Thymus (tissue), 11 donors: Measurements from ENCODE around the gene PPFIA1. TPM values are rescaled to one million over a fixed set of nuclear protein-coding genes. Genes with fewer than 3 reads are reported as not detected.

Experiments used
- DNase-seq, 9 donors: peaks; one replicate each; pipeline ENCODE4 v3.0.0-alpha.2; 2013; ENCODE audit warnings: low spot score in 9 of 9, low read depth in 6 of 9, missing footprints in 1 of 9
- H3K27ac ChIP-seq, 2 donors: one replicate each; pipeline ENCODE4 v1.5.1; 2013; ENCODE audit warnings: control low read depth in 1 of 2, low read depth in 1 of 2, low read length in 1 of 2, mild to moderate bottlenecking in 1 of 2, moderate library complexity in 1 of 2
- H3K27me3 ChIP-seq, 2 donors: one replicate each; pipeline ENCODE4 v1.5.1; 2013; ENCODE audit warnings: low read length in 1 of 2; ENCODE audit not compliant: control insufficient read depth in 2 of 2, insufficient read depth in 1 of 2
- H3K36me3 ChIP-seq, 2 donors: one replicate each; pipeline ENCODE4 v1.5.1; 2013; ENCODE audit warnings: low read length in 1 of 2, mild to moderate bottlenecking in 1 of 2, moderate library complexity in 1 of 2; ENCODE audit not compliant: control insufficient read depth in 2 of 2, insufficient read depth in 2 of 2
- H3K4me1 ChIP-seq, 2 donors: one replicate each; pipeline ENCODE4 v1.5.1; 2013; ENCODE audit warnings: low read length in 2 of 2; ENCODE audit not compliant: control insufficient read depth in 2 of 2, insufficient read depth in 2 of 2
- H3K4me3 ChIP-seq, 2 donors: one replicate each; pipeline ENCODE4 v1.5.1; 2013; ENCODE audit warnings: low read length in 2 of 2, control low read depth in 1 of 2, mild to moderate bottlenecking in 1 of 2
- H3K9me3 ChIP-seq, 2 donors: one replicate each; pipeline ENCODE4 v1.5.1; 2013; ENCODE audit warnings: low read length in 1 of 2, mild to moderate bottlenecking in 1 of 2; ENCODE audit not compliant: control insufficient read depth in 2 of 2, insufficient read depth in 1 of 2
- WGBS: extraction: QIAGEN DNeasy Blood & Tissue Kit; methylation state at CpG from one replicate; pipeline ENCODE4 v1.1.7; 2013; 5-methylcytosine and 5-hydroxymethylcytosine counted together
- polyA plus RNA-seq: library from polyadenylated mRNA; stranded (reverse); fragments of 200-250 nt; gene quantifications from one replicate; pipeline ENCODE4 v1.2.3, GENCODE V29; 2013
- total RNA-seq: library from RNA; stranded (reverse); fragments of 120-200 nt; gene quantifications from one replicate; pipeline ENCODE4 v1.2.4, GENCODE V29; 2013
- donor health status: healthy.

PPFIA1 gene
- total and polyA plus RNA-seq, 2 donors, result 22.0 to 23.3 TPM

DNA sequence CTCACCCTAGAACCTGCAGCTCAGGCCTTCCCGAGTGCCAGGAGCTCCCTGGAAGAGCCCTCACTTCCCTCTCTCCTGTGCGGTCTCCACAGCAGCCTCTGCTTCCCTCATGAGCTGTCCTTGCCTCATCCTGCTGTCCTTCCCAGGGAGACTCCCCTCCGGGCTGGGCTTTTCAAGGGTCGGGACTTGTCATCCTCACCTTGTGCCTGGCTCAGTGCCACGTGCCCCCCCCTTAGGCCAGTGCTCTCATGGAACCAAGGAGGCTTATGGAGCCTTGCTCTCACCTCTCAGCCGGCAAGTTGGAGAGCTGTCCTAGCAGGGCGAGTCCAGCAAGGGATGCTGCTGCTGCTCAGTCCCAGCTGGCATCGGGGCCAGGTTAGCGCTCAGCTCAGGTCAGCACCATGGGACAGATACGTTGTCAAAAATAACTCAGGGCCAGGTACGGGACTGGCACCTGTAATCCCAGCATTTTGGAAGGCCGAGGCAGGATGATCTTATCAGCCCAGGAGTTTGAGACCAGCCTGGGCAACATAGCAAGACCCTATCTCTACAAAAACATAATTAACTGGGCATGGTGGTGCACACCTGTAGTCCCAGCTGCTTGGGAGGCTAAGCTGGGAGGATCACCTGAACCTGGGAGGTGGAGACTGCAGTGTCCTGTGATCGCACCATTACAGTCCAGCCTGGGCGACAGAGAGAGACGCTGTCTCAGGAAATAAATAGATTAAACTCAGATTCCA is 141.4 kb downstream of the PPFIA1 start:
- peaks cover 0 to 3% of the 10 kb centered on the region in 2 donors for H3K27me3 ChIP-seq
- 92% methylated on average over 15 of the region's 15 CpGs for WGBS
- peaks cover 21 to 28% of the 10 kb centered on the region in 2 donors for H3K36me3 ChIP-seq
- H3K4me3 ChIP-seq, result no peak overlapping the region
- no peak overlapping the region for H3K27ac ChIP-seq
- no peak for DNase-seq
- H3K9me3 ChIP-seq, result peaks cover 0 to 1% of the 10 kb centered on the region in 2 donors
- peaks cover 0 to 6% of the 10 kb centered on the region in 2 donors for H3K4me1 ChIP-seq

DNA sequence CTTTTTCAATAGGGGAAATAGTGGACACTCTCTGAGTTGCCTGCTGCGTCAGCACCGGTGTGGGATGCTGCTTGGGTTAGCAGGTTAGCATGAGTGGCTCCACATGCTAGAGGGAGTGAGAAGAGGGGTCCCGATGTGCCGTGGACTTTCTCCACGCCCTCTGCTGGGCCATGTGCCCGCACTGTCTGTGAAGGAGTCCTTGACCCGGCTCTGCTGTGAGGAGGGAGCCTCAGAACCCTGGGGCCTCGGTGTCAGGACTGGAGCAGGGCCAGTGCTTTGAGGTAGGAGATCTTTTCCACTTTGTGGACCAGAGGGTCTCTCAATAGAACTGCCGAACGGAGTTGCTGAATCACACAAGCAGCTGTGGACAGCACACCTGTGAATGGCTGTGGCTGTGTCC is 142.7 kb downstream of the PPFIA1 start:
- Histone ChIP-seq H3K36me3 (peaks cover 21 to 23% of the 10 kb centered on the region in 2 donors), H3K4me3 (no peak overlapping the region), H3K27ac (no peak overlapping the region), H3K4me1 (peaks cover 0 to 6% of the 10 kb centered on the region in 2 donors), H3K27me3 (no peaks in the 10 kb centered on the region), H3K9me3 (peaks cover 0 to 1% of the 10 kb centered on the region in 2 donors)
- 97% methylated on average over 10 of the region's 10 CpGs for WGBS
- no peak for DNase-seq

DNA sequence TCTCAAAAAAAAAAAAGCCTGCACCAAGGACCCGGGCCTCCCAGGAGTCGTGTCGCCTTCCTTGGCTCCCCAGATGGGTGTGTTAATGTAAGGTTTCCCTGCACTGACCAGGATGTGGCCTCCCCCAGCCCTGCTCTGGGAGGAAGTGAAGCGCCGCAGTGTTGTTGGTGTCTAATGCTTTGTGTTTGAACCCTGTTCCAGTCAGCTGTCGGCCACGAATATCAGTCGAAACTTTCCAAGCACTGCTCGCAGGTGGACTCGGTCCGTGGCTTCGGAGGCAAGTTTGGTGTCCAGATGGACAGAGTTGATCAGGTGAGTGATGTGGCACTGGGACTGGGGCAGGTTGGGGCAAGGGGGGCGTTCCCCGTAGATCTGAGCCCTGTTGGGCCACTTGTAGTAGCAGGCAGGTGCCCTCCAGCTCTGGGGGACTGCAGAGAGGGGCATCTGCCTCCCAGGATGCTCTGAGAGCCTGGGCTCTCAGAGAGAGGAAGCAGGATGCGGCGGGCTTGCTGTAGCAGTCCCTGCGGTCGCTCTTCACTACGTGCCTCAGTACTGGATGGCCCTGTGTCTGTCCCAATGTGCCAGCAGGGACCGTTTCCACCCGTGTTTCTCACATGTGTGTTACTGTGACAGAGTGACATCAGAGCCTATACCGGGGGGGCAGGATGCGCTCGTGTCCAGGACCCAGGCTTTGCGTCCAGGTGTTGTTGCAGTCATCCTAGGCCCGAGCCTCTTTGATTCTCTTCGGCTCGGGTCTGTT is 144.0 kb downstream of the PPFIA1 start:
- peaks cover 0 to 6% of the 10 kb centered on the region in 2 donors for H3K4me1 ChIP-seq
- no peak for DNase-seq
- H3K9me3 ChIP-seq, result peaks cover 0 to 1% of the 10 kb centered on the region in 2 donors
- no peak overlapping the region for H3K4me3 ChIP-seq
- H3K36me3 ChIP-seq, result peaks cover 13 to 16% of the 10 kb centered on the region in 2 donors
- WGBS, result 98% methylated on average over 28 of the region's 28 CpGs
- H3K27ac ChIP-seq, result no peak overlapping the region
- H3K27me3 ChIP-seq, result no peaks in the 10 kb centered on the region

DNA sequence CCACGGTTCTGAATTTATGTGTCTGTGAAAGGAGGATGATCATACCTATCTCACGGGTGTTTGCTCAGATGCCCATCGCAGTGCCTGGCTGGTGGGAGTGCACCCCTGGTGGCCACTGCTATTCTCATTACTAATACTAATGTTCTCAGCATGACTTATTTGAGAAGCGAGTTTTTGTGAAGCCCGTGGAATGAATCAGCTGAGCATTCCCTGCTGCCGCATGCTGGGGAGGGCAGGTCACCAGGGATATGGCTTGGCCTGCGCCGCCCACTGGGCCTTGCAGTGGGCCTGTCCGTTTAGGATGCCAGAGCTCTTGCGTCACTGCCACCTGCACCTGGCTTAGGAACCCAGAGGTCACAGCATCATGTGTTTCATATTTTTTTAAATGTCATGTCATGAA is 144.7 kb downstream of the PPFIA1 start:
- H3K27me3 ChIP-seq, result no peaks in the 10 kb centered on the region
- peaks cover 9 to 13% of the 10 kb centered on the region in 2 donors for H3K36me3 ChIP-seq
- no peak for DNase-seq

DNA sequence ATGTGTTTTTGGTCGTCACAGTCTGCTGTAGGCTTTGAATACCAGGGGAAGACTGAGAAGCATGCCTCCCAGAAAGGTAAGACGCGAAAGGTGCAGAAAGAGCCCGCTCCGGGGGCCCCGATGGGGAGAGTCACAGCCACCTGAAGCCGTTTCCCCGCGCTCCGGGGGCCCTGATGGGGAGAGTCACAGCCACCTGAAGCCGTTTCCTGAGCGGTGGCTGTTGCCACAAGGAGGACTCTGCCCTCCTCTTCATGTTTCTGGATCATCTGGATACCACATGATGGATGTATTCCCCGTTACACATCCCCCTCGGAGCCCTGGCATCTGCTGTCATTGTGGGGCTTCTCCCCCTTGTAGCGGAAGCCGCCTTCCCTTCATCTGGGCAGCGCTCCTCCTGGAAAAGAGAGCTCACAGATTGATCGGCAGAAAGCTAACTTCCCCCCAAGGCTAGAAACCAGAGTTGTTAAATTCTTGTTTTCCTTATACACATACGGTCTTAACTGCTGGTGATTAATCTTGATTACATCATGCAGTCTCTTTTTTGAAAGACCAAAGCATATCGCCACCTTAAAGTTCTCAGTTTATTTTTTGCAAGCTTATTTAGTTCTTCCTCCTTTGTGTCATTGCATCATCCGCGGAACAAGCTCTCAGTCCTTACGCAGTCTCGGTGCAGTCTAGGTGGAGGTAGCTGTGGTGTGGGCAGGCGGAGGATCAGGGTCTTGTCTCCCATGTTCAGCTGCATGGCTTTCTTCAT is 145.3 kb downstream of the PPFIA1 start:
- whole genome bisulfite sequencing, result 31% methylated on average over 25 of the region's 25 CpGs
- H3K27me3 ChIP-seq, result no peaks in the 10 kb centered on the region

More for the DNA sequence above, 144.7 kb downstream of the PPFIA1 start:
- H3K27ac ChIP-seq, result no peak overlapping the region
- H3K4me3 ChIP-seq, result no peak overlapping the region
- WGBS, result 91% methylated on average over 10 of the region's 10 CpGs
- peaks cover 0 to 2% of the 10 kb centered on the region in 2 donors for H3K4me1 ChIP-seq
- peaks cover 0 to 1% of the 10 kb centered on the region in 2 donors for H3K9me3 ChIP-seq

DNA sequence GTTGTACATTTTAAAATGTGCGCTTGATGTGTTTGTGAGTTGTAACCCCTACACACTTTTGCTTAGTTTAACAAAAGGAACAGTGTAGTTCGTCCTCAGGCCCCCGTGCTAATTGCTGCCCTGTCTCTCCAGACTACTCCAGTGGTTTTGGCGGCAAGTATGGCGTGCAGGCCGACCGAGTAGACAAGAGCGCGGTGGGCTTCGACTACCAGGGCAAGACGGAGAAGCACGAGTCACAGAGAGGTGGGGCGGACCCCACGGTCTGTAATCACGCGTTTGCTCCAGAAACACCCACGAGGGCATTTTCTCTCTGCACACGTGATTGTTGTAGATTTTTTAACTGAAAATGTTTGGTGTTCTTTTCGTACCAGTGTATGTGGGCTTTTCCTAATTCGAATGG is 146.4 kb downstream of the PPFIA1 start:
- WGBS, result 95% methylated on average over 20 of the region's 20 CpGs
- no peaks in the 10 kb centered on the region for H3K9me3 ChIP-seq
- H3K4me1 ChIP-seq, result no peaks in the 10 kb centered on the region
- H3K4me3 ChIP-seq, result no peak overlapping the region
- H3K27ac ChIP-seq, result no peak overlapping the region
- H3K27me3 ChIP-seq, result no peaks in the 10 kb centered on the region
- DNase-seq, result no peak
- peaks cover 3 to 6% of the 10 kb centered on the region in 2 donors for H3K36me3 ChIP-seq

More for the DNA sequence above, 145.3 kb downstream of the PPFIA1 start:
- Histone ChIP-seq H3K4me1 (no peaks in the 10 kb centered on the region), H3K9me3 (no peaks in the 10 kb centered on the region), H3K36me3 (peaks cover 6% of the 10 kb centered on the region in 2 donors), H3K27ac (no peak overlapping the region), H3K4me3 (no peak overlapping the region)
- DNase-seq, result no peak

DNA sequence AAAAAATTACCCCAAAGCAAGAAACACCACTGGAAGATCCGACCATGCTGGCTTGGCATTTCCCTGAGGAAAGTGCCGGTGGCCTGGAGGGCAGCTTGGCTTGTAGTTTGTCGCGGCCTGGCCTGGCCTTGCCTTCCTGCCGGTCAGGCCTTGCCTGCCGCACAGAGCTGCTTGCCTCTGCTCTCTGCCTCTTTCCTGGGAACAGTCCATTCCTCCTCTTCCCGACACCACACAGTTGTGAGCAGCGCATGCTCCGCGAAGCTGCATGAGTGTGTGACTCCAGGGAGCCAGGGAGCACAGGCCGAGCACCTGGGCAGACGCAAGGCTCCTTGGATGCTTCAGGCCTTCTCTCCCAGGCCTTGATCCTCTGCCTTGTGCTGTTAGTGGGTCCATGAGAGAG is 147.6 kb downstream of the PPFIA1 start:
- Histone ChIP-seq H3K9me3 (no peaks in the 10 kb centered on the region), H3K4me3 (no peak overlapping the region), H3K27me3 (no peaks in the 10 kb centered on the region), H3K4me1 (no peaks in the 10 kb centered on the region), H3K36me3 (peaks cover 2 to 6% of the 10 kb centered on the region in 2 donors), H3K27ac (no peak overlapping the region)
- no peak for DNase-seq
- 98% methylated on average over 12 of the region's 12 CpGs for WGBS

DNA sequence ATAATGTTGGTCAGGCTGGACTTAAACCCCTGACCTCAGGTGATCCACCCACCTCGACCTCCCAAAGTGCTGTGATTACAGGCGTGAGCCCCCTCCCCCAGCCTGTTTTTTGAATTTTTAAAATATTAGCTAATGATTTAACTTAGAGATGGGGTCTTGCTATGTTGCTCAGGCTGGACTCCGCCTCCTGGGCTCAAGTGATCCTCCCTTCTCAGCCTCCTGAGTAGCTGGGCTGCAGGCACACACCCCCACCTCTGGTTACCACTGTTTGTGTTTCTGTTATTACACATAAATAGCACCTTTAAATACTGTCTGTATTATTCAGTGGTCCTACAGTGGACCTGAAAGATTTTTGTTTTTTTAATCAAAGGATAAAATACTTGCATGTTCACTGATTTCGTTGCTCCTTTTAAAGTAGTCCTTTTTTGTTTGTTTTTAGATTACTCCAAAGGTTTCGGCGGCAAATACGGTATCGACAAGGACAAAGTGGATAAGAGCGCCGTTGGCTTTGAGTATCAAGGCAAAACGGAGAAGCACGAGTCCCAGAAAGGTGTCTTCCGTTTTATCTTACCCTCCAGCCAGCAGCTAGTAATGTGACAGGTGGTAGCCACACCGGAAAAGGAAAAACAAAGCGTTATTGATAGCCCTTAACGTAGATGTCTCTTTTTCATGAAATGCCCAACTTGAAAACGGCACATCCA is 149.0 kb downstream of the PPFIA1 start:
- H3K27me3 ChIP-seq, result no peaks in the 10 kb centered on the region
- H3K27ac ChIP-seq, result no peak overlapping the region
- no peaks in the 10 kb centered on the region for H3K9me3 ChIP-seq
- peaks cover 2 to 5% of the 10 kb centered on the region in 2 donors for H3K36me3 ChIP-seq
- no peaks in the 10 kb centered on the region for H3K4me1 ChIP-seq
- no peak for DNase-seq
- no peak overlapping the region for H3K4me3 ChIP-seq
- WGBS, result 96% methylated on average over 17 of the region's 17 CpGs
